Measurements from ENCODE around the gene NAXE.

GRCh38 chr1:156549390-156549789 is 42.2 kb upstream of the NAXE start:
- TF ChIP-seq, protein P1, sequence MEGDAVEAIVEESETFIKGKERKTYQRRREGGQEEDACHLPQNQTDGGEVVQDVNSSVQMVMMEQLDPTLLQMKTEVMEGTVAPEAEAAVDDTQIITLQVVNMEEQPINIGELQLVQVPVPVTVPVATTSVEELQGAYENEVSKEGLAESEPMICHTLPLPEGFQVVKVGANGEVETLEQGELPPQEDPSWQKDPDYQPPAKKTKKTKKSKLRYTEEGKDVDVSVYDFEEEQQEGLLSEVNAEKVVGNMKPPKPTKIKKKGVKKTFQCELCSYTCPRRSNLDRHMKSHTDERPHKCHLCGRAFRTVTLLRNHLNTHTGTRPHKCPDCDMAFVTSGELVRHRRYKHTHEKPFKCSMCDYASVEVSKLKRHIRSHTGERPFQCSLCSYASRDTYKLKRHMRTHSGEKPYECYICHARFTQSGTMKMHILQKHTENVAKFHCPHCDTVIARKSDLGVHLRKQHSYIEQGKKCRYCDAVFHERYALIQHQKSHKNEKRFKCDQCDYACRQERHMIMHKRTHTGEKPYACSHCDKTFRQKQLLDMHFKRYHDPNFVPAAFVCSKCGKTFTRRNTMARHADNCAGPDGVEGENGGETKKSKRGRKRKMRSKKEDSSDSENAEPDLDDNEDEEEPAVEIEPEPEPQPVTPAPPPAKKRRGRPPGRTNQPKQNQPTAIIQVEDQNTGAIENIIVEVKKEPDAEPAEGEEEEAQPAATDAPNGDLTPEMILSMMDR (IDR thresholded peaks at IDR 0.05; ENCODE audit: poor library complexity, severe bottlenecking) = no peak
- TF ChIP-seq RAD21 (conservative IDR thresholded peaks at IDR 0.05) = no peak
- TF ChIP-seq, protein P2, sequence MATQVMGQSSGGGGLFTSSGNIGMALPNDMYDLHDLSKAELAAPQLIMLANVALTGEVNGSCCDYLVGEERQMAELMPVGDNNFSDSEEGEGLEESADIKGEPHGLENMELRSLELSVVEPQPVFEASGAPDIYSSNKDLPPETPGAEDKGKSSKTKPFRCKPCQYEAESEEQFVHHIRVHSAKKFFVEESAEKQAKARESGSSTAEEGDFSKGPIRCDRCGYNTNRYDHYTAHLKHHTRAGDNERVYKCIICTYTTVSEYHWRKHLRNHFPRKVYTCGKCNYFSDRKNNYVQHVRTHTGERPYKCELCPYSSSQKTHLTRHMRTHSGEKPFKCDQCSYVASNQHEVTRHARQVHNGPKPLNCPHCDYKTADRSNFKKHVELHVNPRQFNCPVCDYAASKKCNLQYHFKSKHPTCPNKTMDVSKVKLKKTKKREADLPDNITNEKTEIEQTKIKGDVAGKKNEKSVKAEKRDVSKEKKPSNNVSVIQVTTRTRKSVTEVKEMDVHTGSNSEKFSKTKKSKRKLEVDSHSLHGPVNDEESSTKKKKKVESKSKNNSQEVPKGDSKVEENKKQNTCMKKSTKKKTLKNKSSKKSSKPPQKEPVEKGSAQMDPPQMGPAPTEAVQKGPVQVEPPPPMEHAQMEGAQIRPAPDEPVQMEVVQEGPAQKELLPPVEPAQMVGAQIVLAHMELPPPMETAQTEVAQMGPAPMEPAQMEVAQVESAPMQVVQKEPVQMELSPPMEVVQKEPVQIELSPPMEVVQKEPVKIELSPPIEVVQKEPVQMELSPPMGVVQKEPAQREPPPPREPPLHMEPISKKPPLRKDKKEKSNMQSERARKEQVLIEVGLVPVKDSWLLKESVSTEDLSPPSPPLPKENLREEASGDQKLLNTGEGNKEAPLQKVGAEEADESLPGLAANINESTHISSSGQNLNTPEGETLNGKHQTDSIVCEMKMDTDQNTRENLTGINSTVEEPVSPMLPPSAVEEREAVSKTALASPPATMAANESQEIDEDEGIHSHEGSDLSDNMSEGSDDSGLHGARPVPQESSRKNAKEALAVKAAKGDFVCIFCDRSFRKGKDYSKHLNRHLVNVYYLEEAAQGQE (IDR thresholded peaks at IDR 0.05; ENCODE audit: borderline replicate concordance) = no peak

Measured in neural cell (in vitro differentiated cells).